Activated naive CD4-positive, alpha-beta T cell treated with anti-CD3 and anti-CD28 coated beads, Interleukin-2, amount 10 ng/mL, durations not matched to agents 7 days and 5 days (primary cell): Measurements from ENCODE around the gene KIF27.
A peak's percentile ranks its signal among the peaks of the same experiment; 100 is the strongest.
"Not testable (repeated sequence)": the region's sequence is repeated elsewhere in the genome, so short reads cannot be mapped to it uniquely, and the experiment has no call there.

Source experiments
- CTCF ChIA-PET: fragments of 350-600 bp; sonication (Branson Sonifier 250); formaldehyde crosslinking; loops from one replicate; lab custom pipeline; 2021; ENCODE audit warnings: antibody characterized with exemption; lab: Charles Lee
- DNase-seq: peaks from one replicate; pipeline ENCODE4 v3.0.0-alpha.2; 2020
- H3K27ac Mint-ChIP-seq: one replicate; pipeline ENCODE4 v1.8.0; 2021; ENCODE audit warnings: mild to moderate bottlenecking, moderate library complexity, mixed read lengths
- H3K27me3 Mint-ChIP-seq: one replicate; pipeline ENCODE4 v1.8.0; 2021; ENCODE audit warnings: mild to moderate bottlenecking, mixed read lengths
- H3K36me3 Mint-ChIP-seq: one replicate; pipeline ENCODE4 v1.8.0; 2021; ENCODE audit warnings: mixed read lengths
- H3K4me1 Mint-ChIP-seq: one replicate; pipeline ENCODE4 v1.8.0; 2021; ENCODE audit warnings: mixed read lengths
- H3K4me3 Mint-ChIP-seq: one replicate; pipeline ENCODE4 v1.8.0; 2021; ENCODE audit warnings: mild to moderate bottlenecking, moderate library complexity, mixed read lengths
- H3K9me3 Mint-ChIP-seq: one replicate; pipeline ENCODE4 v1.8.0; 2021; ENCODE audit warnings: mixed read lengths

The KIF27 gene

GRCh38 chr9:83948096-83948495 is 26.9 kb upstream of the KIF27 start:
- H3K4me1 Mint-ChIP-seq, H3K4me3 Mint-ChIP-seq, CTCF ChIA-PET: not testable (repeated sequence)

GRCh38 chr9:83940590-83941303 is 19.5 kb upstream of the KIF27 start:
- Mint-ChIP-seq H3K4me3 (no peak overlapping the region), H3K4me1 (no peaks in the 10 kb centered on the region), H3K9me3 (no peaks in the 10 kb centered on the region), H3K27ac (no peak overlapping the region), H3K27me3 (no peaks in the 10 kb centered on the region), H3K36me3 (peaks cover 15% of the 10 kb centered on the region)
- DNase-seq: no peak
- CTCF ChIA-PET: interaction anchor here (0.9 to 2.8 kb wide), 3 partner anchors 32 to 375 kb away, joined by 3 to 11 read pairs (median 5); no protein-coding TSS in a partner anchor

More at GRCh38 chr9:83948096-83948495, 26.9 kb upstream of the KIF27 start:
- H3K27ac Mint-ChIP-seq, DNase-seq, H3K27me3 Mint-ChIP-seq, H3K9me3 Mint-ChIP-seq: not testable (repeated sequence)
- H3K36me3 Mint-ChIP-seq: peaks cover 18% of the 10 kb centered on the region

- Mint-ChIP-seq H3K27ac (no peak overlapping the region), H3K9me3 (no peaks in the 10 kb centered on the region), H3K36me3 (peaks cover 11% of the 10 kb centered on the region), H3K4me1 (no peaks in the 10 kb centered on the region), H3K27me3 (no peaks in the 10 kb centered on the region), H3K4me3 (no peak overlapping the region)
- DNase-seq: peak; percentile 34
- CTCF ChIA-PET: interaction anchor here (0.7 to 3.5 kb wide), 17 partner anchors 9 to 463 kb away, joined by 3 to 23 read pairs (median 4); partner anchors contain the start of gene KIF27
Observed at GRCh38 chr9:83937861-83938455, 16.7 kb upstream of the KIF27 start.

DNA sequence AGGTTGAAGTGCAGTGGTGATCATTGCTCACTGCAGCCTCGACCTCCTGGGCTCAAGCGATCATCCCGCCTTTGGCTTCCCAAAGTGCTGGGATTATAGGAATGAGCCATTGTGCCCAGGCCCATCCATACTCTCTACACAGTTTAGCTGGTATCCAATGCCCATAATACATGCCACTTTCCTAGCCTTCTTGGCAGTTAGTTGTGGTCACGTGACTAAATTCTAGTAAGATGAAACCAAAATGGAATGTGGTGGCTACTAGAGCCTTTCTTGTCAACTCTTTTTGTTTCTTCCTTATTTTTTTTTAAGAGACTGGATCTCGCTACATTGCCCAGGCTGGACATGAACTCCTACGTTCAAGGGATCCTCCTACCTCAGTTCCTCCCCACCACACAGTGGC is 15.3 kb upstream of the KIF27 start:
- Mint-ChIP-seq H3K36me3 (peaks cover 6% of the 10 kb centered on the region), H3K4me1 (peaks cover 8% of the 10 kb centered on the region), H3K4me3 (no peak overlapping the region), H3K27ac (no peak overlapping the region), H3K27me3 (peaks cover 3% of the 10 kb centered on the region), H3K9me3 (no peaks in the 10 kb centered on the region)
- no peak for DNase-seq
- CTCF ChIA-PET: interaction anchor here (0.9 to 3.5 kb wide), 8 partner anchors 10 to 461 kb away, joined by 3 to 23 read pairs (median 4); partner anchors contain the start of gene KIF27

DNA sequence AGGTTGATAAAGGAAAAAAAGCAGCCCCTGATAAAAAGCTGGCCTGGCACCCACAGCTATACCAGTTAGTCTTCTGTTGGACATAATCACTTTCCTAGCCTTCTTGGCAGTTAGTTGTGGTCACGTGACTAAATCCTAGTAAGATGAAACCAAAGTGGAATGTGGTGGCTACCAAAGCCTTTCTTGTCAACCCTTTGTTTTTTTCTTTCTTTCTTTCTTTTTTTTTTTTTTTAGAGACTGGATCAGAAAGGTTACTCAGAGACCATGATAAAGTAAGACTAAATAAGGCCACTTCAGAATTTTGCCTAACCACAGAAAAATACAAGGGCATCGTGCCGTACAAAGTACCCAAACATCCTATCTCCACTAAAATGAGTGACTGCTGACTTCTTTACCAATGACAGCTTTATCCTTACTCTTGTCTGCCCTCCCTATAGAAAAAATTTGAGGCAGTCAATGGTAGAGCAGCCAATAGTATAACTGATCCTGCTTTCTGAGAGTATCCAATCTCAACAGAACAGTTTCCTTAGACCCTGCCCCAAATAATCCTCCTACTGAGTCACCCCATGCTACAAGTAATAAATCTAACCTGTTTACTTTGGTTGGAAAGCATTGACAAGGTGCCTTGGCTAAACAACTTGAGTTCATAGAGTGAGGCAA is 14.2 kb upstream of the KIF27 start:
- Mint-ChIP-seq H3K4me3 (no peak overlapping the region), H3K27me3 (peaks cover 3% of the 10 kb centered on the region), H3K27ac (no peak overlapping the region), H3K4me1 (peaks cover 11% of the 10 kb centered on the region), H3K9me3 (no peaks in the 10 kb centered on the region), H3K36me3 (peaks cover 2% of the 10 kb centered on the region)
- no peak for DNase-seq
- CTCF ChIA-PET: interaction anchor here (1.1 to 3.5 kb wide), 4 partner anchors 238 to 381 kb away, joined by 4 to 23 read pairs (median 10); no protein-coding TSS in a partner anchor

DNA sequence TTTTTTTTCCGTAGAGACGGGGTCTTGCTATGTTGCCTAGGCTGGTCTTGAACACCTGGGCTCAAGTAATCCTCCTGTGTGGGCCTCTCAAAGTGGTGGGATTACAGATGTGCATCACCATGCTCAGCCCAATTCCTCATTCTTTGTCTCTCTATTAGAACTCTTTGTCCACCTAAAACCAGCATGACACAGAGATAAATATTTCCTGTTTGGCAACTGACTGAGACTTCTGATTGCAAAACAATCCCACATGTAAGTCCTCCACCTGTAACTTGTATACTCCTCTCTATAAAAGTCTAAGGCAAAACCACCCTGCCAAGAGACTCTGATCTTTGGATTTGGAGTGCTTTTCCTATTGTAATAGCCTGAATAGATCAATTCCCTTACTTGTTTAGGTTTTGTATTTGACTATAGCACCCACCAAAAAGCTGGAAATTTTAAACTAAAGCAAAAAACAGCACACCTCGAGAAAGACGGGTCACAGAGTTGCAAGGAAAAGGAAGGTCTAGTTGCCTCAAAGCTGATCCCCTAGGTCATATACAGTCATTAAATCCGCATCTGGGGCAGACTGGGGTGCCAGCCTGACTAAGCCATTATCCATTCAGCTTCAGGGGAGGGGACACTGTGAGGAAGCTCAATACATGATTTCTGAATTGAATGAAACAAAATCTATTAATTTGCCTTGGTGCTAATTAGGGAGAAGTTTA is 13.5 kb upstream of the KIF27 start:
- Mint-ChIP-seq H3K36me3 (peaks cover 2% of the 10 kb centered on the region), H3K9me3 (no peaks in the 10 kb centered on the region), H3K4me3 (no peak overlapping the region), H3K4me1 (peaks cover 11% of the 10 kb centered on the region), H3K27me3 (peaks cover 3% of the 10 kb centered on the region), H3K27ac (no peak overlapping the region)
- CTCF ChIA-PET: interaction anchor here (1.1 to 3.5 kb wide), 4 partner anchors 239 to 381 kb away, joined by 4 to 23 read pairs (median 10); no protein-coding TSS in a partner anchor
- DNase-seq: no peak

DNA sequence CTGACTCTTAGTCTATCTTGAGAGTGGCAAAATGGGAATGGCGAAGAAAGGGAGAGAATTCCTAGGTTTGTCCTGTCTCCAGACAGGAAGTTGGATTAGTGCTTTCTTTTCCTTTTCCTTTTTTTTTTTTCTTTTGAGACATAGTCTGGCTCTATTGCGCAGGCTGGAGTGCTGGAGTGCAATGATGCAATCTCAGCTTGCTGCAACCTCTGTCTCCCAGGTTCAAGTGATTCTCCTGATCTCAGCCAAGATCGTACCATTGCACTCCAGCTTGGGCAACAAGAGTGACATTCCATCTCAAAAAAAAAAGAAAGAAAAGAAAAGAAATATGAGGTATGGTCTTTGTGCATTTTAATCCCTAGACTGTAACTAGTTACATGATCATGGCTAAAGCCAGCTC is 12.6 kb upstream of the KIF27 start:
- no peak overlapping the region for H3K4me3 Mint-ChIP-seq
- CTCF ChIA-PET: interaction anchor here (0.6 to 1.4 kb wide), 2 partner anchors 327 to 723 kb away, joined by 3 to 4 read pairs; no protein-coding TSS in a partner anchor
- H3K27me3 Mint-ChIP-seq: peaks cover 3% of the 10 kb centered on the region
- H3K36me3 Mint-ChIP-seq: no peaks in the 10 kb centered on the region
- peaks cover 11% of the 10 kb centered on the region for H3K4me1 Mint-ChIP-seq
- no peak overlapping the region for H3K27ac Mint-ChIP-seq
- no peak for DNase-seq
- no peaks in the 10 kb centered on the region for H3K9me3 Mint-ChIP-seq

DNA sequence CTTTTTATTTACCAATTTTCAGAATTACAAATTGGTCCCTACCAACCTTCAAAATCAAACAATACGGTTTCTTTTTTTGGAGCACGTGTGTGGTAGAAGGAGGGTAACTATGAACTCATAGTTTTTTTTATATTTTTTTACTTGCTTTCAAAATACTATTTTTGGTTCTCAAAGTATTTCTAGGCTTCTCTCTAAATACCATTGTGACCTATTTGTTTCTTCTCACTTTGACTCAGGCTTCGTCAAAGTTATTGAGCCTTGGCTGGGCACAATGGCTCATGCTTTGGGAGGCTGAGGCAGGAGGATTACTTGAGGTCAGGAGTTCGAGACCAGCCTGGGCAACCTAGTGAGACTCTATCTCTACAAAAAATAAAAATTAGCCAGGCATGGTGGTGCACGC is 11.6 kb upstream of the KIF27 start:
- Mint-ChIP-seq H3K27ac (no peak overlapping the region), H3K36me3 (no peaks in the 10 kb centered on the region)

DNA sequence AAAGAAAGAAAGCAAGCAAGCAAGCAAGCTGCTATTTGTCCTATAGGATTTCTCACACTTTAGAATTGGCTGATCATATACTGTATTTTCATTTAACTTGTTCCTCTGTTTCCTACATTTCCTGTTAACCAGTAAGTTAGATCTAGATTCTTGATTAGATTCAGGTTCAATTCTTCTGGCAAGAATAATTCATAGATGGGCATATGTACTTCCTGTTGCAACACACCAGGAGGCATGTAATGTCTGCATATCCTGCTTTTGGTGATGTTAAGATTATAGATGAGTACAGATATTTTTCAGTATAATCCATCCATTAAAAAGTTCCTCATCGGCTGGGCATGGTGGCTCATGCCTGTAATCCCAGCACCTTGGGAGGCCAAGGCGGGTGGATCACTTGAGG is 10.8 kb upstream of the KIF27 start:
- peaks cover 8% of the 10 kb centered on the region for H3K27me3 Mint-ChIP-seq
- peaks cover 11% of the 10 kb centered on the region for H3K4me1 Mint-ChIP-seq
- H3K36me3 Mint-ChIP-seq: no peaks in the 10 kb centered on the region
- CTCF ChIA-PET: no interaction called here
- H3K9me3 Mint-ChIP-seq: no peaks in the 10 kb centered on the region
- H3K4me3 Mint-ChIP-seq: no peak overlapping the region
- no peak overlapping the region for H3K27ac Mint-ChIP-seq
- DNase-seq: no peak

More for the DNA sequence above, 11.6 kb upstream of the KIF27 start:
- H3K4me1 Mint-ChIP-seq: peaks cover 11% of the 10 kb centered on the region
- DNase-seq: no peak
- no peak overlapping the region for H3K4me3 Mint-ChIP-seq
- H3K9me3 Mint-ChIP-seq: no peaks in the 10 kb centered on the region
- H3K27me3 Mint-ChIP-seq: peaks cover 7% of the 10 kb centered on the region
- CTCF ChIA-PET: interaction anchor here (0.6 to 1.4 kb wide), 5 partner anchors 27 to 761 kb away, joined by 3 to 4 read pairs (median 3); no protein-coding TSS in a partner anchor

- H3K36me3 Mint-ChIP-seq: no peaks in the 10 kb centered on the region
- H3K4me1 Mint-ChIP-seq: peaks cover 11% of the 10 kb centered on the region
- H3K4me3 Mint-ChIP-seq: no peak overlapping the region
- H3K27me3 Mint-ChIP-seq: peaks cover 8% of the 10 kb centered on the region
- CTCF ChIA-PET: interaction anchor here (0.8 to 2.0 kb wide), 2 partner anchors 9 to 10 kb away, joined by 3 to 6 read pairs; no protein-coding TSS in a partner anchor
- no peak for DNase-seq
- H3K27ac Mint-ChIP-seq: no peak overlapping the region
- H3K9me3 Mint-ChIP-seq: no peaks in the 10 kb centered on the region
Observed at GRCh38 chr9:83930881-83931280, 9.6 kb upstream of the KIF27 start.

GRCh38 chr9:83927591-83927990 is 6.4 kb upstream of the KIF27 start:
- CTCF ChIA-PET: interaction anchor here (0.7 kb wide), 1 partner anchor 10 kb away, joined by 3 read pairs; no protein-coding TSS in a partner anchor
- Mint-ChIP-seq H3K27ac (no peak overlapping the region), H3K9me3 (no peaks in the 10 kb centered on the region), H3K36me3 (no peaks in the 10 kb centered on the region), H3K4me1 (peaks cover 11% of the 10 kb centered on the region), H3K4me3 (no peak overlapping the region), H3K27me3 (peaks cover 8% of the 10 kb centered on the region)
- DNase-seq: no peak

- CTCF ChIA-PET: interaction anchor here (0.7 to 1.4 kb wide), 6 partner anchors 10 to 394 kb away, joined by 3 to 6 read pairs (median 4); no protein-coding TSS in a partner anchor
- H3K9me3 Mint-ChIP-seq: no peaks in the 10 kb centered on the region
- peaks cover 21% of the 10 kb centered on the region for H3K4me1 Mint-ChIP-seq
- no peaks in the 10 kb centered on the region for H3K36me3 Mint-ChIP-seq
- H3K27me3 Mint-ChIP-seq: no peaks in the 10 kb centered on the region
- no peak for DNase-seq
- peak overlapping the region; percentile 85 for H3K4me3 Mint-ChIP-seq
- H3K27ac Mint-ChIP-seq: peak overlapping the region; percentile 93
Observed at GRCh38 chr9:83920469-83920926, 734 bp downstream of the KIF27 start.

DNA sequence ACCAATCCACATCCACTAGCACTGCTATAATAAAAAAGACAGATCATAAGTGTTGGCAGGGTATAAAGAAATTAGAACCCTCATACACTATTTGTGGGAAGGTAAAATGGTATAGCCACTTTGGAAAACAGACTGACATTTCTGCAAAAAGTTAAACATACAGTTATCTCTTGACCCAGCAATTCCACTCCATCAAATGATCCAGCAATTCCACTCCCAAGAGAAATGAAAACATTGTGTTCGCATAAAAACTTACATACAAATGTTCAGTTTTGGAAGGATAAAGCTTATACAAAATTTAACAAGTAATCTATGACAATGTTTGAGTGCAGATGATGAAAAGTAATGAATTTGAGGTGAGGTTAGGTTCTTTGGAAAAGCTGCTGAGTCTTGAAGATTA is 2.1 kb downstream of the KIF27 start:
- no peak overlapping the region for H3K4me3 Mint-ChIP-seq
- DNase-seq: no peak
- H3K36me3 Mint-ChIP-seq: no peaks in the 10 kb centered on the region
- CTCF ChIA-PET: no interaction called here
- no peaks in the 10 kb centered on the region for H3K9me3 Mint-ChIP-seq
- no peaks in the 10 kb centered on the region for H3K27me3 Mint-ChIP-seq
- H3K4me1 Mint-ChIP-seq: peaks cover 21% of the 10 kb centered on the region
- H3K27ac Mint-ChIP-seq: no peak overlapping the region
